SK-N-SH (cell line): Measurements from ENCODE around the gene SLC17A5. TPM values are rescaled to one million over a fixed set of nuclear protein-coding genes. Genes with fewer than 3 reads are reported as not detected.
A peak's percentile ranks its signal among the peaks of the same experiment; 100 is the strongest.

Source experiments
- CTCF ChIA-PET: fragments of 300-600, 350-600 bp; formaldehyde crosslinking; extraction: SDS; loops from one replicate; lab custom pipeline; 2021; lab: Yijun Ruan, JAX
- POLR2A ChIA-PET: fragments of 350-600 bp; sonication (Branson Sonifier 250); formaldehyde crosslinking; extraction: SDS; loops from one replicate; lab custom pipeline; 2020; ENCODE audit warnings: antibody characterized with exemption, inconsistent platforms; lab: Yijun Ruan, JAX
- DNase-seq: peaks from one replicate; pipeline ENCODE4 v3.0.0; 2012
- H2AFZ ChIP-seq: fragments of 200-600 bp; sonication (generic); 2 replicates; pipeline ENCODE4 v1.8.1; 2016; ENCODE audit warnings: antibody characterized with exemption, mild to moderate bottlenecking, low read depth
- H3F3A ChIP-seq: fragments of 200-600 bp; sonication (generic); replicated peaks from 2 replicates; pipeline ENCODE3; 2016; ENCODE audit warnings: antibody characterized with exemption, mild to moderate bottlenecking; ENCODE audit not compliant: insufficient read depth
- H3K27ac ChIP-seq, 2 experiments: fragments of 200-500 bp in 1 of 2; fragments of 200-600 bp in 1 of 2; sonication (Bioruptor generic) in 1 of 2; sonication (generic), shearing (Covaris generic) in 1 of 2; 2 replicates each; pipeline versions ENCODE4 v1.5.1 to v1.6.1; 2014 to 2016; ENCODE audit warnings: low read depth in 2 of 2, inconsistent platforms in 1 of 2, low read length in 1 of 2, mild to moderate bottlenecking in 1 of 2, mixed read lengths in 1 of 2
- H3K27me3 ChIP-seq: fragments of 200-600 bp; sonication (generic), shearing (Covaris generic); 2 replicates; pipeline ENCODE4 v1.6.1; 2016; ENCODE audit warnings: mixed run types; ENCODE audit not compliant: insufficient read depth
- H3K36me3 ChIP-seq, 2 experiments: fragments of 200-500 bp in 1 of 2; fragments of 200-600 bp in 1 of 2; sonication (Bioruptor generic) in 1 of 2; sonication (generic) in 1 of 2; replicated peaks in 1 of 2; 2 replicates each; pipeline versions ENCODE3 to v1.5.1; 2014 to 2016; ENCODE audit warnings: low read length in 1 of 2, mild to moderate bottlenecking in 1 of 2; ENCODE audit not compliant: insufficient read depth in 2 of 2, control insufficient read depth in 1 of 2
- H3K4me1 ChIP-seq, 2 experiments: fragments of 200-500 bp in 1 of 2; fragments of 200-600 bp in 1 of 2; sonication (Bioruptor generic) in 1 of 2; sonication (generic), shearing (Covaris generic) in 1 of 2; 2 replicates each; pipeline versions ENCODE4 v1.5.1 to v1.6.1; 2014 to 2016; ENCODE audit warnings: low read depth in 1 of 2, low read length in 1 of 2, mixed run types in 1 of 2; ENCODE audit not compliant: insufficient read depth in 2 of 2, control insufficient read depth in 1 of 2
- H3K4me2 ChIP-seq: fragments of 200-600 bp; sonication (generic), shearing (Covaris generic); 2 replicates; pipeline ENCODE4 v1.6.1; 2017; ENCODE audit warnings: mixed run types
- H3K4me3 ChIP-seq, 2 experiments: fragments of 200-500 bp in 1 of 2; fragments of 200-600 bp in 1 of 2; sonication (Bioruptor generic) in 1 of 2; sonication (generic), shearing (Covaris generic) in 1 of 2; 2 replicates each; pipeline versions ENCODE4 v1.5.1 to v1.8.1; 2014 to 2016; ENCODE audit warnings: low read depth in 2 of 2, inconsistent platforms in 1 of 2, low read length in 1 of 2, mild to moderate bottlenecking in 1 of 2, mixed read lengths in 1 of 2, moderate library complexity in 1 of 2
- H3K79me2 ChIP-seq: fragments of 200-600 bp; sonication (generic); 2 replicates; pipeline ENCODE4 v1.8.1; 2017; ENCODE audit warnings: mild to moderate bottlenecking; ENCODE audit not compliant: insufficient read depth
- H3K9ac ChIP-seq: fragments of 200-600 bp; sonication (generic); 2 replicates; pipeline ENCODE4 v1.6.1; 2017; ENCODE audit warnings: mixed run types
- H3K9me2 ChIP-seq: fragments of 200-600 bp; sonication (generic); 2 replicates; pipeline ENCODE4 v1.6.1; 2017; ENCODE audit warnings: mixed run types
- H3K9me3 ChIP-seq: fragments of 200-600 bp; sonication (generic); 2 replicates; pipeline ENCODE4 v1.6.1; 2017; ENCODE audit warnings: mixed run types, mild to moderate bottlenecking, moderate library complexity
- H4K20me1 ChIP-seq: fragments of 200-600 bp; sonication (generic); 2 replicates; pipeline ENCODE4 v1.6.1; 2017; ENCODE audit warnings: mild to moderate bottlenecking, mixed run types; ENCODE audit not compliant: insufficient read depth
- CHD2 ChIP-seq: fragments of 150-350 bp; IDR thresholded peaks from 2 replicates; pipeline ENCODE4 v1.6.1; 2018; ENCODE audit warnings: low read length; ENCODE audit not compliant: partially characterized antibody
- EP300 ChIP-seq, 2 experiments: IDR thresholded peaks; 2 replicates each; pipeline versions ENCODE4 v1.4.0 to v1.6.1; 2012; ENCODE audit warnings: borderline replicate concordance in 1 of 2, low read depth in 1 of 2, low read length in 1 of 2
- FOSL2 ChIP-seq: IDR thresholded peaks from 2 replicates; pipeline ENCODE4 v1.4.0; 2012; ENCODE audit warnings: low read depth, mild to moderate bottlenecking, moderate library complexity, borderline replicate concordance
- FOXJ3 ChIP-seq: sonication (generic); formaldehyde crosslinking; IDR thresholded peaks from 2 replicates; pipeline ENCODE4 v1.5.1; 2020; ENCODE audit warnings: mild to moderate bottlenecking, missing genetic modification reagents
- GABPA ChIP-seq: IDR thresholded peaks from 2 replicates; pipeline ENCODE4 v1.4.0; 2012; ENCODE audit warnings: low read depth, mild to moderate bottlenecking
- JUND ChIP-seq: IDR thresholded peaks from 2 replicates; pipeline ENCODE4 v1.4.0; 2012
- MXI1 ChIP-seq: IDR thresholded peaks from 2 replicates; pipeline ENCODE4 v1.6.1; 2012; ENCODE audit warnings: mild to moderate bottlenecking, low read depth, low read length, improper control_type of control experiment
- NFIC ChIP-seq: IDR thresholded peaks from 2 replicates; pipeline ENCODE4 v1.4.0; 2012; ENCODE audit warnings: borderline replicate concordance
- NRF1 ChIP-seq: IDR thresholded peaks from 2 replicates; pipeline ENCODE4 v1.6.1; 2012; ENCODE audit warnings: low read depth, mild to moderate bottlenecking, low read length
- POLR2AphosphoS5 ChIP-seq: IDR thresholded peaks from 2 replicates; pipeline ENCODE4 v1.6.1; 2012; ENCODE audit warnings: low read depth, low read length
- RAD21 ChIP-seq: IDR thresholded peaks from 2 replicates; pipeline ENCODE4 v1.6.1; 2012; ENCODE audit warnings: mild to moderate bottlenecking, low read length
- RCOR1 ChIP-seq: fragments of 150-350 bp; IDR thresholded peaks from 2 replicates; pipeline ENCODE4 v1.6.1; 2017; ENCODE audit warnings: antibody characterized with exemption, low read length
- RXRA ChIP-seq: IDR thresholded peaks from 2 replicates; pipeline ENCODE4 v1.4.0; 2012; ENCODE audit warnings: low read depth, mild to moderate bottlenecking, borderline replicate concordance
- SIN3A ChIP-seq: IDR thresholded peaks from 2 replicates; pipeline ENCODE4 v1.6.1; 2012; ENCODE audit warnings: low read depth, mild to moderate bottlenecking, low read length, moderate library complexity, borderline replicate concordance
- SMC3 ChIP-seq: IDR thresholded peaks from 2 replicates; pipeline ENCODE4 v1.6.1; 2012; ENCODE audit warnings: low read depth, low read length, improper control_type of control experiment
- TAF1 ChIP-seq: IDR thresholded peaks from 2 replicates; pipeline ENCODE4 v1.6.1; 2012; ENCODE audit warnings: low read depth, mild to moderate bottlenecking, low read length, moderate library complexity, borderline replicate concordance
- TCF12 ChIP-seq: IDR thresholded peaks from 2 replicates; pipeline ENCODE4 v1.4.0; 2012
- YY1 ChIP-seq: IDR thresholded peaks from 2 replicates; pipeline ENCODE4 v1.4.0; 2012; ENCODE audit warnings: low read depth, mild to moderate bottlenecking
- WGBS: methylation state at CpG from one replicate; pipeline ENCODE4 v1.1.6; 2017; ENCODE audit warnings: low lambda C conversion rate; 5-methylcytosine and 5-hydroxymethylcytosine counted together
- polyA plus RNA-seq, 3 experiments: library from polyadenylated mRNA; depleted of rRNA; stranded (reverse); fragments of >200 nt; gene quantifications; 2 replicates each; pipeline ENCODE4 v1.2.3, GENCODE V29; 2012
- TF ChIP-seq, protein P1 (sequence below): IDR thresholded peaks from 2 replicates; pipeline ENCODE4 v1.4.0; 2012; ENCODE audit warnings: low read depth, borderline replicate concordance
- TF ChIP-seq, protein P2 (sequence below): IDR thresholded peaks from 2 replicates; pipeline ENCODE4 v1.4.0; 2012; ENCODE audit warnings: low read depth, borderline replicate concordance
- TF ChIP-seq, protein P3 (sequence below): fragments of 150-350 bp; IDR thresholded peaks from 2 replicates; pipeline ENCODE4 v1.6.1; 2016; ENCODE audit warnings: mild to moderate bottlenecking, low read depth, low read length
- TF ChIP-seq, protein P4 (sequence below): IDR thresholded peaks from 2 replicates; pipeline ENCODE4 v1.4.0; 2012; ENCODE audit warnings: low read depth

Gene SLC17A5
- polyA plus RNA-seq, 1 of the 3 experiments (the other 2 are of a cell fraction): 9.2 TPM

DNA sequence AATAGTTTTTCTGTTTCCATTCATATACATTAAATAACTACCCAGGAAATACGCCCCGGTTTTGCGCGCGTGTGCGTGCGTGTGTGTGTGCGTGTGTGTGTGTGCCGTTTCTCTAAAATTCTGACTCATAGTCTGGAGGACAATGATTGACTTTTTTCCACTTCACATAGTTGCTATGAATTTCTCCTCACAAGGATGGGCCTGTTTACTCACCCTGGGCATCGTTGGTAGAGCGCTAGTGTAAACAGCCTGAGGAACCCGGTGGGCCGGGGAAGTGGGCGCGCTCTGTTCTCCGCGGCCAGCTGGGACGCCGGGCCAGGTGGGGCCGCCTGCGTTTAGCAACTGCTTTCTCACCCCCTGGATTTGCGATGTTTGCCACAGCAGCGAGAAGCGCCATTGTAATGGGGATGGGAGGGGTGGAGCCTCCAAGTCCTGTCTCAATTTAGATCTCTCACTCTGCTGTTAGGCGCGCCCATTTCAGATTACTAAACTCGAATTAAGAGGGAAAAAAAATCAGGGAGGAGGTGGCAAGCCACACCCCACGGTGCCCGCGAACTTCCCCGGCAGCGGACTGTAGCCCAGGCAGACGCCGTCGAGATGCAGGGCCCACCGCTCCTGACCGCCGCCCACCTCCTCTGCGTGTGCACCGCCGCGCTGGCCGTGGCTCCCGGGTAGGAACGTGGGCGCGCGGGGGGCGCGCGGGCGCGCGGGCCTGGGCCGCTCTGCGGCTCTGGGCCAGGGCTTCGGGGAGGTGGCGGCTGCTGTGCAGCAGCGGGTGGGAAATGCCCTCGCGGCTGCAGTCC is 42.0 kb upstream of the SLC17A5 start, which contains the start of gene CD109 (continued):
- TF ChIP-seq, protein P1, sequence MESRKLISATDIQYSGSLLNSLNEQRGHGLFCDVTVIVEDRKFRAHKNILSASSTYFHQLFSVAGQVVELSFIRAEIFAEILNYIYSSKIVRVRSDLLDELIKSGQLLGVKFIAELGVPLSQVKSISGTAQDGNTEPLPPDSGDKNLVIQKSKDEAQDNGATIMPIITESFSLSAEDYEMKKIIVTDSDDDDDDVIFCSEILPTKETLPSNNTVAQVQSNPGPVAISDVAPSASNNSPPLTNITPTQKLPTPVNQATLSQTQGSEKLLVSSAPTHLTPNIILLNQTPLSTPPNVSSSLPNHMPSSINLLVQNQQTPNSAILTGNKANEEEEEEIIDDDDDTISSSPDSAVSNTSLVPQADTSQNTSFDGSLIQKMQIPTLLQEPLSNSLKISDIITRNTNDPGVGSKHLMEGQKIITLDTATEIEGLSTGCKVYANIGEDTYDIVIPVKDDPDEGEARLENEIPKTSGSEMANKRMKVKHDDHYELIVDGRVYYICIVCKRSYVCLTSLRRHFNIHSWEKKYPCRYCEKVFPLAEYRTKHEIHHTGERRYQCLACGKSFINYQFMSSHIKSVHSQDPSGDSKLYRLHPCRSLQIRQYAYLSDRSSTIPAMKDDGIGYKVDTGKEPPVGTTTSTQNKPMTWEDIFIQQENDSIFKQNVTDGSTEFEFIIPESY: no peak
- TF ChIP-seq MXI1: no peak

DNA sequence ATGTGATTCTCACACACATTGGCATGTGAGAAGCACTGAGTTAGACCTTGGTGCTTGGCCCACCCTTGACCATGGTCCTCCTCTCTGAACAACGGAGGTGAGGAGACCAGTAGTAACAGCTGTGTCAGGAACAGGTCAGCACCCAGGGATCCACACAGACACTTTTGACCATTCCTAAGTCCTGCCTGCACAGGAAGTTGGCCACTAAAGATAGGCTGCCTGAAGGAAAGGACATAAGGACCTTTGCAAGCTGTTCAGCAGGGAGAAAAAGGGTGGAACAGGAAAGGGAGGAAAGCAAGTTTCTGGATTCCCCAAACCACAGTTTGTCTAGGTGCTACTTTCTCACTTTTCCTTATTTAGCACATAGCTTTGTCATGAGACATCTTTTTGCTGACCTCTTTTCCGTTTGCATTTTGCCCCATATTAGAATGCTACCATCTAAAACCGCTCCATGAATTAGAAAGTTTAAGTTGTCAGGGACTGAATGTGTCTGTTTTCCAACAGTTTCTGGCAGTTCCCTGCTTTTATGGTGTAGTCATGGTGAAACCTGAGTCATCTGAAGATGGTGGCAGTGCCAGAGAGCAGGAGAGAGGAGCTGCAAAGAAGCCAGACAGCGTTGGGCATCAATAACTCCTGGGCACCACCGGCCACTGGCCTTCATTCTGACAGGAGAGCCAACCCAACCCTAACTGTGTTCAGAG is 41.1 kb upstream of the SLC17A5 start:
- no peaks in the 10 kb centered on the region for H3K27me3 ChIP-seq
- H3K4me2 ChIP-seq: peak overlapping the region; percentile 88
- POLR2A ChIA-PET: no interaction called here
- no peaks in the 10 kb centered on the region for H4K20me1 ChIP-seq
- peaks cover 32% of the 10 kb centered on the region for H3K79me2 ChIP-seq
- peak overlapping the region; percentile 85 to 96 for H3K27ac ChIP-seq
- no peaks in the 10 kb centered on the region for H3K9me2 ChIP-seq
- H3K4me3 ChIP-seq: peak overlapping the region; percentile 56 to 73; a peak in 3 of 4 replicates
- H3K4me1 ChIP-seq: peaks cover 0 to 14% of the 10 kb centered on the region in 2 experiments; a peak in 1 of 4 replicates
- H3F3A ChIP-seq: peaks cover 30% of the 10 kb centered on the region
- WGBS: 9% methylated on average over 5 of the region's 5 CpGs
- H3K9ac ChIP-seq: peak overlapping the region; percentile 84
- no peaks in the 10 kb centered on the region for H3K9me3 ChIP-seq
- CTCF ChIA-PET: interaction anchor here (1.3 to 3.5 kb wide), 2 partner anchors 9 to 20 kb away, joined by 3 to 16 read pairs; no protein-coding TSS in a partner anchor
- peak overlapping the region; percentile 72 for H2AFZ ChIP-seq
- peaks cover 0 to 7% of the 10 kb centered on the region in 2 experiments for H3K36me3 ChIP-seq
- no peak for DNase-seq
- TF ChIP-seq TCF12: peak; percentile 67
- TF ChIP-seq RCOR1: no peak
- no peak for TF ChIP-seq SMC3
- peak; percentile 40 for TF ChIP-seq NFIC
- TF ChIP-seq, protein P2, sequence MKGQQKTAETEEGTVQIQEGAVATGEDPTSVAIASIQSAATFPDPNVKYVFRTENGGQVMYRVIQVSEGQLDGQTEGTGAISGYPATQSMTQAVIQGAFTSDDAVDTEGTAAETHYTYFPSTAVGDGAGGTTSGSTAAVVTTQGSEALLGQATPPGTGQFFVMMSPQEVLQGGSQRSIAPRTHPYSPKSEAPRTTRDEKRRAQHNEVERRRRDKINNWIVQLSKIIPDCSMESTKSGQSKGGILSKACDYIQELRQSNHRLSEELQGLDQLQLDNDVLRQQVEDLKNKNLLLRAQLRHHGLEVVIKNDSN: no peak
- TF ChIP-seq, protein P3, sequence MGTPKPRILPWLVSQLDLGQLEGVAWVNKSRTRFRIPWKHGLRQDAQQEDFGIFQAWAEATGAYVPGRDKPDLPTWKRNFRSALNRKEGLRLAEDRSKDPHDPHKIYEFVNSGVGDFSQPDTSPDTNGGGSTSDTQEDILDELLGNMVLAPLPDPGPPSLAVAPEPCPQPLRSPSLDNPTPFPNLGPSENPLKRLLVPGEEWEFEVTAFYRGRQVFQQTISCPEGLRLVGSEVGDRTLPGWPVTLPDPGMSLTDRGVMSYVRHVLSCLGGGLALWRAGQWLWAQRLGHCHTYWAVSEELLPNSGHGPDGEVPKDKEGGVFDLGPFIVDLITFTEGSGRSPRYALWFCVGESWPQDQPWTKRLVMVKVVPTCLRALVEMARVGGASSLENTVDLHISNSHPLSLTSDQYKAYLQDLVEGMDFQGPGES: no peak
- TF ChIP-seq YY1: peak; percentile 80; the same call in 1 of the 2 replicates
- no peak for TF ChIP-seq GABPA
- TF ChIP-seq NRF1: no peak
- peak in 1 of 2 experiments; percentile 49; a peak in 1 of 4 replicates for TF ChIP-seq EP300 (IDR thresholded peaks at IDR 0.05; ENCODE audit: borderline replicate concordance in 1 of 2, low read depth in 1 of 2, low read length in 1 of 2)
- peak; percentile 63 for TF ChIP-seq FOSL2
- TF ChIP-seq TAF1: peak; percentile 93
- peak; percentile 55 for TF ChIP-seq JUND
- TF ChIP-seq SIN3A: no peak
- TF ChIP-seq, protein P4, sequence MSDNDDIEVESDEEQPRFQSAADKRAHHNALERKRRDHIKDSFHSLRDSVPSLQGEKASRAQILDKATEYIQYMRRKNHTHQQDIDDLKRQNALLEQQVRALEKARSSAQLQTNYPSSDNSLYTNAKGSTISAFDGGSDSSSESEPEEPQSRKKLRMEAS: peak; percentile 30; the same call in 1 of the 2 replicates
- TF ChIP-seq POLR2AphosphoS5: peak; percentile 57; the same call in 1 of the 2 replicates
- TF ChIP-seq FOXJ3 (CRISPR knock-in tag): no peak
- no peak for TF ChIP-seq RAD21
- TF ChIP-seq CHD2: no peak
- TF ChIP-seq RXRA: no peak
